D721Med (cell line): ENCODE measurements around the gene ATP10B.
"Not testable (repeated sequence)": the region's sequence is repeated elsewhere in the genome, so short reads cannot be mapped to it uniquely, and the experiment has no call there.

ENCODE experiments used
- DNase-seq: peaks from one replicate; pipeline ENCODE4 v3.0.0; 2011; ENCODE audit warnings: low spot score; ENCODE audit not compliant: insufficient read length
- FAIRE-seq: peaks from 2 replicates; lab custom pipeline; 2011; peaks lifted over from hg19 to GRCh38; lab: Jason Lieb, UNC
- TF ChIP-seq, protein P1 (sequence below): IDR thresholded peaks from 2 replicates; pipeline ENCODE4 v1.5.1; 2012; ENCODE audit warnings: mild to moderate bottlenecking, control low read depth; ENCODE audit not compliant: insufficient read depth; ENCODE audit errors: missing control alignments

Gene ATP10B

DNA sequence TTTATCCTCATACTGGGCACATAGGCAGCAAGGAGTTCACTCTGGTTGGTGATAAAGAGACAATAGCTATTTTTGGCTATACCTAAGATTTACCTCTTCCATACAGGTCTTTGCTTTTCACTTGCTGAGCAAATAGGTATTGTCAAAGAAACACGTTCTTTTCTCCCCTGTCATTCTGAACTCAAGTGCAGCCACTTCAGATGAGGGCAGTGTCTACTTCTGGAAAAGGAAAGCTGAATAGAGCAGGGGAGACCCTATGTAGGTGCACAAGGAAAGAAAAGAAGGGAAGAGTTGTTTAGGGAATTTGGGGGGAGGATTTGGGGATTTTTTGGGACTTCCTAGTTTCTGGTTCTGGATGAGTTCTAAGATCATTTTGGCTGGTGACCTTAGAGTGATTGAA, 109.6 kb downstream of the ATP10B start:
- DNase-seq (no peak), FAIRE-seq (no peak)
- TF ChIP-seq, protein P1, sequence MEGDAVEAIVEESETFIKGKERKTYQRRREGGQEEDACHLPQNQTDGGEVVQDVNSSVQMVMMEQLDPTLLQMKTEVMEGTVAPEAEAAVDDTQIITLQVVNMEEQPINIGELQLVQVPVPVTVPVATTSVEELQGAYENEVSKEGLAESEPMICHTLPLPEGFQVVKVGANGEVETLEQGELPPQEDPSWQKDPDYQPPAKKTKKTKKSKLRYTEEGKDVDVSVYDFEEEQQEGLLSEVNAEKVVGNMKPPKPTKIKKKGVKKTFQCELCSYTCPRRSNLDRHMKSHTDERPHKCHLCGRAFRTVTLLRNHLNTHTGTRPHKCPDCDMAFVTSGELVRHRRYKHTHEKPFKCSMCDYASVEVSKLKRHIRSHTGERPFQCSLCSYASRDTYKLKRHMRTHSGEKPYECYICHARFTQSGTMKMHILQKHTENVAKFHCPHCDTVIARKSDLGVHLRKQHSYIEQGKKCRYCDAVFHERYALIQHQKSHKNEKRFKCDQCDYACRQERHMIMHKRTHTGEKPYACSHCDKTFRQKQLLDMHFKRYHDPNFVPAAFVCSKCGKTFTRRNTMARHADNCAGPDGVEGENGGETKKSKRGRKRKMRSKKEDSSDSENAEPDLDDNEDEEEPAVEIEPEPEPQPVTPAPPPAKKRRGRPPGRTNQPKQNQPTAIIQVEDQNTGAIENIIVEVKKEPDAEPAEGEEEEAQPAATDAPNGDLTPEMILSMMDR, result no peak

DNA sequence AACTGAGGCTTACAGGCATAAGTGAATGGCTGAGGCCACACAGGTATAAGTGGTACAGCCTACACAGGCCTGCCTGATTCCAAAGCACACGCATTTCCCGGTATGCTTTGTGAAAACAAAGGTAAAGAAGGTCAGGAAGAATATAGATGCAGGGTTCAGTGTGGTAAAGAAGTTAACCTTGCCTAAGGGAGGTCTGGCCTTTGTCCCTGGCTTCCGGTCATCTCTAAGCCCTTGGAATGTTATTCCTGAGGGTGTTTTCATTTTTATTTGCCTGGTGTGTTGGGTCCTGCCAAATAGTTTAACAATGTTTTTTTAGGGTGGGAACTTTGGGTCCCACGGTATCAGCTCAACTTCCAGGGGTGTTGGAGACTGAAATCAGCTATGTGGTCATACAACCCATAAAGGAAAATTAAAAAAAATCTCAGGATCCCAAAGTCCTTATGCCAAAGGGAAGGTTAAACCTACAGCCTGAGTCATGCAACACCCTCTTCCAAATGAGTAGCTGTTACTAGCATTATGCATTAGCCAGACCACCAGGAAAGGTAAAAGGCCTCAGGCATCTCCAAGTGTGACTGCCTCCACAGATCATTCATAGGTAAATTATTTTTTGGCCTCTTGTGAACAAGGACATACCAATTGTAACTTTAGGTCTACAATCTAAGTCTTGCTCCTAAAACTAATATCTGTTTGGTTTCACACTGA, 124.6 kb downstream of the ATP10B start:
- no peak for DNase-seq
- TF ChIP-seq, protein P1, result no peak
- FAIRE-seq, result no peak

DNA sequence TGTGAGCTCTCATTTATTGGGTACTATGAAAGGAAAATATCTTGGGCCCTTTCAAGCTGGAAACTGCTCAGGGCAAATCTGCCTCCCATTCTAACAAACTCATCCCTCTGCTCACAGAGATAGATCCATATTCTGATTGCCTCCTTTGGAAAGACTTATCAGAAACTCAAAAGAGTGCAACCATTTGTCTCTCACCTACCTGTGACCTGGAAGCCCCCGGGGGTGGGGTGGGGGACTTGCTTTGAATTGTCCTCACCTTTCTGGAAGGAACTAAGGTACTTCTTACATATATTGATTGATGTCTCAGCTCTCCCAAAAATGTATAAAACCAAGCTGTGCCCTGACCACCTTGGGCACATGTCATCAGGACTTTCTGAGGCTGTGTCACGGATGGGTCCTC, 125.3 kb downstream of the ATP10B start:
- DNase-seq (no peak), FAIRE-seq (no peak)
- TF ChIP-seq, protein P1, result no peak

DNA sequence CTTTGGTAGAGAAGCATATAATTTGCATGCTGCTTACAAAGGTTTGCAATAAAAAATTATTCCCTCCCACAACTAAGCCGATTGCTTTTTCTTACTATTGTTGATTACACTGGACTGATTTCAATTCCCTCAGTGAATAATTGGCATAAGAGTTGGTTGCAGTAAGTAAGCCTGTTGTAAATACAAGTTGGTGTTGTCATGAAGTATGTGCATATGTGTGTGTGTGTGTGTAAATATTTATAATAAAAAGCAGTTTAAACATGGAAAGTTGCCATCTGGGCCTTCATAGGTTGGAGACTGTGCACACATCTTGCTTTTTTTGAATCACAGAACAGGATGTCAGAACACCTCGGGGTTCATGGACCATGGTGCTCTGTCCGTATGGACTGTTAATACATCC, 131.2 kb downstream of the ATP10B start:
- no peak for DNase-seq
- TF ChIP-seq, protein P1, result no peak
- no peak for FAIRE-seq

DNA sequence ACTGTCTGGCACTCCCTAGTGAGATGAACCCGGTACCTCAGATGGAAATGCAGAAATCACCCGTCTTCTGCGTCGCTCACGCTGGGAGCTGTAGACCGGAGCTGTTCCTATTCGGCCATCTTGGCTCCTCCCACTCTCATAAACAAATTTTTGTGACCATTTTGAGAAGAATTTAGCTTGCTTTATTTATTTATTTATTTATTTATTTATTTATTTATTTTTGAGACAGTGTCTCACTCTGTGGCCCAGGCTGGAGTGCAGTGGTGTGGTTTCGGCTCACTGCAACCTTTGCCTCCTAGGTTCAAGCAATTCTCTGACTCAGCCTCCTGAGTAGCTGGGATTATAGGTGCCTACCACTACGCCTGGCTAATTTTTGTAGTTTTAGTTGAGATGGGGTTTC, 136.5 kb downstream of the ATP10B start:
- not testable (repeated sequence) for FAIRE-seq, DNase-seq

DNA sequence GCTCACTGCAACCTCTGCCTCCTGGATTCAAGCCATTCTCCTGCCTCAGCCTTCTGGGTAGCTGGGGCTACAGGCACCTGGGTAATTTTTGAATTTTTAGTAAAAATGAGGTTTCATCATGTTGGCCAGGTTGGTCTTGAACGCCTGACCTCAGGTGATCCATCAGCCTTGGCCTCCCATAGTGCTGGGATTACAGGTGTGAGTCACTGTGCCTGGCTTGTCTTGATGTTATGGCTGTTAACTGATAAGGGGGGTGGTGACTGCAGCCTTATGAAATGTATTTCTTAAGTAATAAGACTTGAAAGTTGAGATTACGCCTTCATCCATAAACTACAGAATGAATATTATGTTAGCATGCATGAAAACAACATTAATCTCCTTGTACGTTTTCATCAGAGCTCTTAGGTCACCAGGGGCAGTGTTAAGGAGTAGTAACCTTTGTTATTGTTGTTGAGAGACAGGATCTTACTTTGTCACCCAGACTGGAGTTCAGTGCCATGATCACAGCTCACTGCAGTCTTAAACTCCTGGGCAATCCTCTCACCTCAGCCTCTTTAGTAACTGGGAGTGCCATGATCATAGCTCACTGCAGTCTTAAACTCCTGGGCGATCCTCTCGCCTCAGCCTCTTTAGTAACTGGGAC, 148.3 kb downstream of the ATP10B start:
- FAIRE-seq, result no peak
- DNase-seq, result no peak
- TF ChIP-seq, protein P1, result no peak

DNA sequence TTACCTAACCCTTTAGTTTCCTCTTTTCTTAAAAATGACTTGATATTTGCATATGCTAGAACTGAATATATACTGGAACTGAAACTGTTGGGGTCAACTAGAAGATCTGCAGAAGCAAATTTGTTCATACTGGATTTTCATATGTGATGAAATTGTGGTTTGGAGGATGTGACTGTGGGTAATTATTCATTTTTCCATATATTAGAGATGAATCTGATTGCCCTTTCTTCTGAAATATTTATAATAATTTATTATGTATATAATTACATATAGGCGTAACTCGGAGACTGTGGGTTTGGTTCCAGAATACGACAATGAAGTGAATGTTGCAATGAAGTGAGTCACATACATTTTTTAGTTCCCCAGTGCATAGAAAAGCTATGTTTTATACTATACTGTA, 149.1 kb downstream of the ATP10B start:
- DNase-seq (no peak), FAIRE-seq (no peak)
- TF ChIP-seq, protein P1, result no peak
